Transverse colon (tissue), 3 donors: Measurements from ENCODE around the gene MYH4.

Experiments used
- EP300 ChIP-seq: sonication (generic); formaldehyde crosslinking; IDR thresholded peaks from one replicate; pipeline ENCODE4 v1.6.1; 2017; ENCODE audit warnings: antibody characterized with exemption, low read depth
- POLR2A ChIP-seq: fragments of 450-650 bp; IDR thresholded peaks from one replicate; pipeline ENCODE4 v1.6.1; 2016; ENCODE audit warnings: antibody characterized with exemption, mild to moderate bottlenecking, moderate library complexity
- TF ChIP-seq, protein P1 (sequence below), 5 experiments: fragments of 200-600 bp in 3 of 5; fragments of 450-650 bp in 2 of 5; sonication (generic) in 3 of 5; IDR thresholded peaks; 1 replicate in 2 of 5; 2 replicates in 3 of 5; pipeline ENCODE4 v1.5.1; 2016 to 2017; ENCODE audit warnings: antibody characterized with exemption in 5 of 5, inconsistent platforms in 3 of 5, mild to moderate bottlenecking in 2 of 5, moderate library complexity in 1 of 5

DNA sequence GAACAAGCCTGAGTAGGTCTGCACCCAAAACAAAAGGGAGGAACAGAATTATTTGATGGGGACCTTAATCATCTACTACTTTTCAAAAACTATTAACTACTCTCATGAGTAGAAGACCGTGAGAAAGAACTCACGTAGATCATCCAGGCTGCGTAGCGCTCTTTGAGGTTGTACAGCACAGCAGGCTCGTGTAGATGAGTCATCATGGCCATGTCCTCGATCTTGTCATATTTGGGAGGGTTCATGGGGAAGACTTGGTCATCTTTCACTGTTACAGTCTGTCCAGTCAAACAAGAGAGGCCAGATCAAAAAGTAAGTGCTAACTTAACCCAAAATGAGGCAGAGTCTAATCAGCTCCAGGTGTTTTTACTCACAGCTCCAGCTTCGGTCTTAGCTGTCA, 46.7 kb upstream of the MYH4 start:
- TF ChIP-seq EP300: no peak
- TF ChIP-seq, protein P1, sequence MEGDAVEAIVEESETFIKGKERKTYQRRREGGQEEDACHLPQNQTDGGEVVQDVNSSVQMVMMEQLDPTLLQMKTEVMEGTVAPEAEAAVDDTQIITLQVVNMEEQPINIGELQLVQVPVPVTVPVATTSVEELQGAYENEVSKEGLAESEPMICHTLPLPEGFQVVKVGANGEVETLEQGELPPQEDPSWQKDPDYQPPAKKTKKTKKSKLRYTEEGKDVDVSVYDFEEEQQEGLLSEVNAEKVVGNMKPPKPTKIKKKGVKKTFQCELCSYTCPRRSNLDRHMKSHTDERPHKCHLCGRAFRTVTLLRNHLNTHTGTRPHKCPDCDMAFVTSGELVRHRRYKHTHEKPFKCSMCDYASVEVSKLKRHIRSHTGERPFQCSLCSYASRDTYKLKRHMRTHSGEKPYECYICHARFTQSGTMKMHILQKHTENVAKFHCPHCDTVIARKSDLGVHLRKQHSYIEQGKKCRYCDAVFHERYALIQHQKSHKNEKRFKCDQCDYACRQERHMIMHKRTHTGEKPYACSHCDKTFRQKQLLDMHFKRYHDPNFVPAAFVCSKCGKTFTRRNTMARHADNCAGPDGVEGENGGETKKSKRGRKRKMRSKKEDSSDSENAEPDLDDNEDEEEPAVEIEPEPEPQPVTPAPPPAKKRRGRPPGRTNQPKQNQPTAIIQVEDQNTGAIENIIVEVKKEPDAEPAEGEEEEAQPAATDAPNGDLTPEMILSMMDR (IDR thresholded peaks at IDR 0.05): no peak
- TF ChIP-seq POLR2A: no peak
